ENCODE data around the gene IL18BP.

- TF ChIP-seq CTCF (IDR thresholded peaks at IDR 0.05; ENCODE audit: insufficient read depth, low read length, poor library complexity, severe bottlenecking) (no peak), EZH2phosphoT487 (conservative IDR thresholded peaks at IDR 0.05; ENCODE audit: low read length) (no peak)
Observed at GRCh38 chr11:72010529-72011233, 12.0 kb downstream of the IL18BP start.
